ENCODE measurements around the gene ABCA7. TPM values are rescaled to one million over a fixed set of nuclear protein-coding genes. Genes with fewer than 3 reads are reported as not detected.
A peak's percentile ranks its signal among the peaks of the same experiment; 100 is the strongest.

Gene ABCA7
- total and polyA plus RNA-seq, 4 donors = 3.0 to 60.9 (median 4.8) TPM

- Histone ChIP-seq H3K4me1 (ENCODE audit: control insufficient read depth in 4 of 4, insufficient read depth in 4 of 4, low read length in 3 of 4) (peaks cover 2 to 31% (median 14%) of the 10 kb centered on the region in 4 donors), H3K9ac (ENCODE audit: low read depth in 1 of 2, low read length in 2 of 2) (peak within 1 kb of the TSS in 1 of 2 donors; percentile 14)
Observed at GRCh38 chr19:1066748-1067340, 26.9 kb downstream of the ABCA7 start, which contains the start of gene ARHGAP45. ARHGAP45 (plus strand) TSS chr19:1067167; CDS start chr19:1067406, 239 bp downstream.

More at GRCh38 chr19:1066748-1067340, 26.9 kb downstream of the ABCA7 start, which contains the start of gene ARHGAP45:
- WGBS = 5% methylated on average over 61 of the region's 61 CpGs
- H3K4me3 ChIP-seq (ENCODE audit: low read depth in 1 of 3, low read length in 3 of 3) = peak within 1 kb of the TSS; percentile 2 to 56 (median 54)
- H3K27ac ChIP-seq (ENCODE audit: low read depth in 1 of 2, low read length in 2 of 2) = peak within 1 kb of the TSS; percentile 76 to 79
- H3K27me3 ChIP-seq (ENCODE audit: control insufficient read depth in 4 of 4, insufficient read depth in 4 of 4, low read length in 3 of 4) = peaks cover 0 to 7% (median 2%) of the 10 kb centered on the region in 4 donors
- no peaks in the 10 kb centered on the region for H3K9me3 ChIP-seq (ENCODE audit: control insufficient read depth in 4 of 4, low read length in 3 of 4)
- no peak for DNase-seq (ENCODE audit: low spot score)
- H3K36me3 ChIP-seq (ENCODE audit: control insufficient read depth in 4 of 4, insufficient read depth in 3 of 4, low read depth in 1 of 4, low read length in 3 of 4) = no peaks in the 10 kb centered on the region
- no peak for TF ChIP-seq GABPA (IDR thresholded peaks at IDR 0.05 in 1 of 2, conservative IDR thresholded peaks at IDR 0.05 in 1 of 2)
- no peak for TF ChIP-seq REST (IDR thresholded peaks at IDR 0.05)
- no peak for TF ChIP-seq HNF4A (conservative IDR thresholded peaks at IDR 0.05)
- TF ChIP-seq RAD21 (IDR thresholded peaks at IDR 0.05) = no peak
- TF ChIP-seq RXRA (IDR thresholded peaks at IDR 0.05) = no peak
- no peak for TF ChIP-seq MAX (IDR thresholded peaks at IDR 0.05)
- no peak for TF ChIP-seq CTCF (IDR thresholded peaks at IDR 0.05; ENCODE audit: low read depth, low read length, missing input control)
- TF ChIP-seq NR2F2 (IDR thresholded peaks at IDR 0.05) = no peak
- no peak for TF ChIP-seq EGR1 (IDR thresholded peaks at IDR 0.05; ENCODE audit: low read depth in 2 of 2)
- TF ChIP-seq ZBTB33 (IDR thresholded peaks at IDR 0.05) = no peak
- no peak for TF ChIP-seq FOXA1 (IDR thresholded peaks at IDR 0.05)
- no peak for TF ChIP-seq SP1 (IDR thresholded peaks at IDR 0.05)
- TF ChIP-seq ATF3 (IDR thresholded peaks at IDR 0.05) = no peak
- TF ChIP-seq JUND (IDR thresholded peaks at IDR 0.05) = no peak
- no peak for TF ChIP-seq HNF4G (IDR thresholded peaks at IDR 0.05)
- TF ChIP-seq YY1 (IDR thresholded peaks at IDR 0.05) = no peak
- TF ChIP-seq TAF1 (conservative IDR thresholded peaks at IDR 0.05) = no peak
- TF ChIP-seq FOXA2 (IDR thresholded peaks at IDR 0.05) = no peak
